HepG2 (cell line): ENCODE data around the gene PLIN4. TPM values are rescaled to one million over a fixed set of nuclear protein-coding genes. Genes with fewer than 3 reads are reported as not detected.

Source experiments
- ARHGAP35 ChIP-seq: sonication (generic); formaldehyde crosslinking; IDR thresholded peaks from 2 replicates; pipeline ENCODE4 v1.9.0; 2022; ENCODE audit warnings: mild to moderate bottlenecking, inconsistent platforms, moderate library complexity, missing genetic modification reagents, borderline replicate concordance
- DPF2 ChIP-seq: sonication (generic); formaldehyde crosslinking; IDR thresholded peaks from 2 replicates; pipeline ENCODE4 v1.4.0; 2020; ENCODE audit warnings: mild to moderate bottlenecking, low read depth, missing genetic modification reagents, borderline replicate concordance
- FOXJ3 ChIP-seq: sonication (generic); formaldehyde crosslinking; IDR thresholded peaks from 2 replicates; pipeline ENCODE4 v1.4.0; 2020; ENCODE audit warnings: missing genetic modification reagents, mild to moderate bottlenecking, borderline replicate concordance
- GLI4 ChIP-seq: sonication (generic); formaldehyde crosslinking; IDR thresholded peaks from 2 replicates; pipeline ENCODE4 v1.5.1; 2020; ENCODE audit warnings: missing genetic modification reagents, mild to moderate bottlenecking, moderate library complexity, borderline replicate concordance
- GPN1 ChIP-seq: sonication (generic); formaldehyde crosslinking; IDR thresholded peaks from 2 replicates; pipeline ENCODE4 v1.5.1; 2020; ENCODE audit warnings: missing genetic modification reagents, borderline replicate concordance
- HCFC1 ChIP-seq: fragments of 150-350 bp; IDR thresholded peaks from 2 replicates; pipeline ENCODE4 v1.6.1; 2014; ENCODE audit warnings: low read depth, low read length
- HNRNPL ChIP-seq: fragments of 200-400 bp; formaldehyde crosslinking; IDR thresholded peaks from 2 replicates; pipeline ENCODE4 v1.6.1; 2017; ENCODE audit warnings: mild to moderate bottlenecking, low read depth, low read length
- NONO ChIP-seq, 2 experiments: fragments of 450-650 bp in 1 of 2; sonication (generic) in 1 of 2; formaldehyde crosslinking in 1 of 2; IDR thresholded peaks in 1 of 2; conservative IDR thresholded peaks in 1 of 2; 2 replicates each; pipeline versions ENCODE4 v1.6.1 to v1.8.0; 2017 to 2022; ENCODE audit warnings: mild to moderate bottlenecking in 1 of 2, missing genetic modification reagents in 1 of 2, moderate library complexity in 1 of 2
- RARG ChIP-seq: sonication (generic); formaldehyde crosslinking; IDR thresholded peaks from 2 replicates; pipeline ENCODE4 v1.4.0; 2020; ENCODE audit warnings: low read depth, mild to moderate bottlenecking, missing genetic modification reagents
- SALL1 ChIP-seq: sonication (generic); formaldehyde crosslinking; IDR thresholded peaks from 2 replicates; pipeline ENCODE4 v1.8.0; 2022; ENCODE audit warnings: mild to moderate bottlenecking, missing genetic modification reagents
- ZNF205 ChIP-seq: IDR thresholded peaks from 2 replicates; pipeline ENCODE4 v1.6.1; 2018; ENCODE audit warnings: missing biosample characterization, missing genetic modification reagents
- ZNF382 ChIP-seq: sonication (generic); formaldehyde crosslinking; IDR thresholded peaks from 2 replicates; pipeline ENCODE4 v1.5.0; 2020; ENCODE audit warnings: missing genetic modification reagents, mild to moderate bottlenecking, borderline replicate concordance
- ZNF761 ChIP-seq: sonication (generic); formaldehyde crosslinking; conservative IDR thresholded peaks from 2 replicates; pipeline ENCODE4 v1.4.0; 2020; ENCODE audit warnings: mild to moderate bottlenecking, missing genetic modification reagents
- ZNF781 ChIP-seq: sonication (generic); formaldehyde crosslinking; IDR thresholded peaks from 2 replicates; pipeline ENCODE4 v1.5.1; 2020; ENCODE audit warnings: borderline replicate concordance, mild to moderate bottlenecking, missing genetic modification reagents; ENCODE audit errors: not compliant biosample characterization
- ZSCAN12 ChIP-seq: sonication (generic); formaldehyde crosslinking; IDR thresholded peaks from 2 replicates; pipeline ENCODE4 v1.9.0; 2021; ENCODE audit warnings: mild to moderate bottlenecking, missing genetic modification reagents
- ZSCAN21 ChIP-seq: sonication (generic); formaldehyde crosslinking; IDR thresholded peaks from 2 replicates; pipeline ENCODE4 v1.8.0; 2022; ENCODE audit warnings: mild to moderate bottlenecking, missing genetic modification reagents, moderate library complexity, borderline replicate concordance
- polyA plus RNA-seq, 8 experiments: library from polyadenylated mRNA; depleted of rRNA in 3 of 8; stranded (reverse) in 7 of 8; unstranded in 1 of 8; fragments of >200 nt; fragmentation: Illumina TruSeq in 4 of 8; extraction: Trizol in 4 of 8; gene quantifications; 2 replicates each; pipeline versions ENCODE4 v1.2.1 to v1.2.3, GENCODE V29; 2011 to 2016; ENCODE audit warnings: low read depth in 4 of 8, missing spikeins in 1 of 8, mixed read lengths in 1 of 8; ENCODE audit not compliant: insufficient read depth in 1 of 8
- total RNA-seq, 5 experiments: library from RNA; depleted of rRNA; stranded (reverse); fragments of >200 nt; fragmentation: Illumina TruSeq; extraction: Trizol; gene quantifications; 2 replicates each; pipeline ENCODE4 v1.2.3, GENCODE V29; 2016; ENCODE audit warnings: low read depth in 1 of 5
- TF ChIP-seq, protein P1 (sequence below): sonication (generic); formaldehyde crosslinking; IDR thresholded peaks from 2 replicates; pipeline ENCODE4 v1.8.0; 2022; ENCODE audit warnings: mild to moderate bottlenecking, missing genetic modification reagents
- TF ChIP-seq, protein P2 (sequence below): sonication (generic); formaldehyde crosslinking; IDR thresholded peaks from 2 replicates; pipeline ENCODE4 v1.8.0; 2022; ENCODE audit warnings: missing genetic modification reagents, mild to moderate bottlenecking, moderate library complexity, borderline replicate concordance
- TF ChIP-seq, protein P3 (sequence below): sonication (generic); formaldehyde crosslinking; IDR thresholded peaks from 2 replicates; pipeline ENCODE4 v1.8.1; 2023; ENCODE audit warnings: mild to moderate bottlenecking, inconsistent platforms, moderate library complexity, missing genetic modification reagents, borderline replicate concordance
- TF ChIP-seq, protein P4 (sequence below): sonication (generic); formaldehyde crosslinking; IDR thresholded peaks from 2 replicates; pipeline ENCODE4; 2020; ENCODE audit warnings: missing genetic modification reagents, mild to moderate bottlenecking, borderline replicate concordance
- TF ChIP-seq, protein P5 (sequence below): IDR thresholded peaks from 2 replicates; pipeline ENCODE4 v1.6.1; 2012; ENCODE audit warnings: inconsistent platforms

PLIN4 gene
- total and polyA plus RNA-seq, 2 of the 13 experiments (the other 11 are each of a cell fraction or from before 2014, with no cell fraction given), result 1.1 to 1.3 TPM

DNA sequence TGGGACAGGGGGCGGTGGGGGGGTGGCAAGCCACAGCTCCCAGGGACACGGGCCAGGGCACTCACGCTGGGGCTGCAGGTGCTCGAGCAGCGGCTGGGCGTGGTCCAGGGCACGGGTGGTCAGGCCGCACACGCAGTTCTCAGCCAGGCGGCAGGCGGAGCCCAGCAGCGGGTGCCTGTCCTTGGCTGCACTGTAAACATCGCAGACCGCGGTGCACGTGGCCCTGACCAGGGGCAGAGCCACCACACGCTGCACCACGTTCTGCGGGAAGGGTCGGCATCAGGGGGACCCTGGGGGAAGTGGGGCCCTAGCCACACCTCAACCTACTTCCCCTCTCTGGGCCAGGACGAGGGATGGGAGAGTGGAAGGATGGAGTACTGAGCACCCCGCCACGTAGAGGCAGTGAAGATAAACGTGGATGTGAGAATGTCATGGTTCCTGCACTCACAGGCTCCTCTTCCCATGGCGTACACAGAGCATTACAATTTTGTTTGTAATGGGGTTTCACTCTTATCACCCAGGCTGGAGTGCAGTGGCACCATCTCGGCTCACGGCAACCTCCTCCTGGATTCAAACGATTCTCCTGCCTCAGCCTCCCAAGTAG, 13.4 kb upstream of the PLIN4 start (continued):
- TF ChIP-seq, protein P1, sequence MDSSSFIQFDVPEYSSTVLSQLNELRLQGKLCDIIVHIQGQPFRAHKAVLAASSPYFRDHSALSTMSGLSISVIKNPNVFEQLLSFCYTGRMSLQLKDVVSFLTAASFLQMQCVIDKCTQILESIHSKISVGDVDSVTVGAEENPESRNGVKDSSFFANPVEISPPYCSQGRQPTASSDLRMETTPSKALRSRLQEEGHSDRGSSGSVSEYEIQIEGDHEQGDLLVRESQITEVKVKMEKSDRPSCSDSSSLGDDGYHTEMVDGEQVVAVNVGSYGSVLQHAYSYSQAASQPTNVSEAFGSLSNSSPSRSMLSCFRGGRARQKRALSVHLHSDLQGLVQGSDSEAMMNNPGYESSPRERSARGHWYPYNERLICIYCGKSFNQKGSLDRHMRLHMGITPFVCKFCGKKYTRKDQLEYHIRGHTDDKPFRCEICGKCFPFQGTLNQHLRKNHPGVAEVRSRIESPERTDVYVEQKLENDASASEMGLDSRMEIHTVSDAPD, result no peak
- TF ChIP-seq GLI4 (CRISPR knock-in tag) (no peak), FOXJ3 (CRISPR knock-in tag) (0 out of 2 replicates have a peak, but pooled peaks have one; percentile 37), NONO (IDR thresholded peaks at IDR 0.05) (no peak), NONO (CRISPR knock-in tag; conservative IDR thresholded peaks at IDR 0.05) (peak; percentile 59; the same call in 1 of the 2 replicates), HNRNPL (peak; percentile 78; the same call in 1 of the 2 replicates), ZNF205 (peak; percentile 62; the same call in 1 of the 2 replicates), DPF2 (CRISPR knock-in tag) (no peak), ZSCAN21 (CRISPR knock-in tag) (peak; percentile 98), HCFC1 (no peak), GPN1 (CRISPR knock-in tag) (no peak), ARHGAP35 (no peak; the same call in 1 of the 2 replicates), ZSCAN12 (CRISPR knock-in tag) (no peak), ZNF761 (0 out of 2 replicates have a peak, but pooled peaks have one; percentile 42), ZNF382 (CRISPR knock-in tag) (no peak), SALL1 (CRISPR knock-in tag) (peak; percentile 92), ZNF781 (CRISPR knock-in tag) (peak; percentile 35), RARG (CRISPR knock-in tag) (no peak)
- TF ChIP-seq, protein P2, sequence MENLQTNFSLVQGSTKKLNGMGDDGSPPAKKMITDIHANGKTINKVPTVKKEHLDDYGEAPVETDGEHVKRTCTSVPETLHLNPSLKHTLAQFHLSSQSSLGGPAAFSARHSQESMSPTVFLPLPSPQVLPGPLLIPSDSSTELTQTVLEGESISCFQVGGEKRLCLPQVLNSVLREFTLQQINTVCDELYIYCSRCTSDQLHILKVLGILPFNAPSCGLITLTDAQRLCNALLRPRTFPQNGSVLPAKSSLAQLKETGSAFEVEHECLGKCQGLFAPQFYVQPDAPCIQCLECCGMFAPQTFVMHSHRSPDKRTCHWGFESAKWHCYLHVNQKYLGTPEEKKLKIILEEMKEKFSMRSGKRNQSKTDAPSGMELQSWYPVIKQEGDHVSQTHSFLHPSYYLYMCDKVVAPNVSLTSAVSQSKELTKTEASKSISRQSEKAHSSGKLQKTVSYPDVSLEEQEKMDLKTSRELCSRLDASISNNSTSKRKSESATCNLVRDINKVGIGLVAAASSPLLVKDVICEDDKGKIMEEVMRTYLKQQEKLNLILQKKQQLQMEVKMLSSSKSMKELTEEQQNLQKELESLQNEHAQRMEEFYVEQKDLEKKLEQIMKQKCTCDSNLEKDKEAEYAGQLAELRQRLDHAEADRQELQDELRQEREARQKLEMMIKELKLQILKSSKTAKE (CRISPR knock-in tag), result no peak
- TF ChIP-seq, protein P3, sequence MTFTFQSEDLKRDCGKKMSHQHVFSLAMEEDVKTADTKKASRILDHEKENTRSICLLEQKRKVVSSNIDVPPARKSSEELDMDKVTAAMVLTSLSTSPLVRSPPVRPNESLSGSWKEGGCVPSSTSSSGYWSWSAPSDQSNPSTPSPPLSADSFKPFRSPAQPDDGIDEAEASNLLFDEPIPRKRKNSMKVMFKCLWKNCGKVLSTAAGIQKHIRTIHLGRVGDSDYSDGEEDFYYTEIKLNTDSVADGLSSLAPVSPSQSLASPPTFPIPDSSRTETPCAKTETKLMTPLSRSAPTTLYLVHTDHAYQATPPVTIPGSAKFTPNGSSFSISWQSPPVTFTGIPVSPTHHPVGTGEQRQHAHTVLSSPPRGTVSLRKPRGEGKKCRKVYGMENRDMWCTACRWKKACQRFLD (CRISPR knock-in tag), result no peak
- TF ChIP-seq, protein P4, sequence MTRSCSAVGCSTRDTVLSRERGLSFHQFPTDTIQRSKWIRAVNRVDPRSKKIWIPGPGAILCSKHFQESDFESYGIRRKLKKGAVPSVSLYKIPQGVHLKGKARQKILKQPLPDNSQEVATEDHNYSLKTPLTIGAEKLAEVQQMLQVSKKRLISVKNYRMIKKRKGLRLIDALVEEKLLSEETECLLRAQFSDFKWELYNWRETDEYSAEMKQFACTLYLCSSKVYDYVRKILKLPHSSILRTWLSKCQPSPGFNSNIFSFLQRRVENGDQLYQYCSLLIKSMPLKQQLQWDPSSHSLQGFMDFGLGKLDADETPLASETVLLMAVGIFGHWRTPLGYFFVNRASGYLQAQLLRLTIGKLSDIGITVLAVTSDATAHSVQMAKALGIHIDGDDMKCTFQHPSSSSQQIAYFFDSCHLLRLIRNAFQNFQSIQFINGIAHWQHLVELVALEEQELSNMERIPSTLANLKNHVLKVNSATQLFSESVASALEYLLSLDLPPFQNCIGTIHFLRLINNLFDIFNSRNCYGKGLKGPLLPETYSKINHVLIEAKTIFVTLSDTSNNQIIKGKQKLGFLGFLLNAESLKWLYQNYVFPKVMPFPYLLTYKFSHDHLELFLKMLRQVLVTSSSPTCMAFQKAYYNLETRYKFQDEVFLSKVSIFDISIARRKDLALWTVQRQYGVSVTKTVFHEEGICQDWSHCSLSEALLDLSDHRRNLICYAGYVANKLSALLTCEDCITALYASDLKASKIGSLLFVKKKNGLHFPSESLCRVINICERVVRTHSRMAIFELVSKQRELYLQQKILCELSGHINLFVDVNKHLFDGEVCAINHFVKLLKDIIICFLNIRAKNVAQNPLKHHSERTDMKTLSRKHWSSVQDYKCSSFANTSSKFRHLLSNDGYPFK (CRISPR knock-in tag), result no peak
- TF ChIP-seq, protein P5, sequence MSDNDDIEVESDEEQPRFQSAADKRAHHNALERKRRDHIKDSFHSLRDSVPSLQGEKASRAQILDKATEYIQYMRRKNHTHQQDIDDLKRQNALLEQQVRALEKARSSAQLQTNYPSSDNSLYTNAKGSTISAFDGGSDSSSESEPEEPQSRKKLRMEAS, result peak; percentile 98
